Suppressor macrophage (primary cell): ENCODE data around the gene BFSP2.
"Not testable (repeated sequence)": the region's sequence is repeated elsewhere in the genome, so short reads cannot be mapped to it uniquely, and the experiment has no call there.

ENCODE experiments used
- DNase-seq, 4 experiments: peaks; one replicate each; pipeline ENCODE4 v3.0.0-alpha.2; 2020 to 2022

Gene BFSP2

DNA sequence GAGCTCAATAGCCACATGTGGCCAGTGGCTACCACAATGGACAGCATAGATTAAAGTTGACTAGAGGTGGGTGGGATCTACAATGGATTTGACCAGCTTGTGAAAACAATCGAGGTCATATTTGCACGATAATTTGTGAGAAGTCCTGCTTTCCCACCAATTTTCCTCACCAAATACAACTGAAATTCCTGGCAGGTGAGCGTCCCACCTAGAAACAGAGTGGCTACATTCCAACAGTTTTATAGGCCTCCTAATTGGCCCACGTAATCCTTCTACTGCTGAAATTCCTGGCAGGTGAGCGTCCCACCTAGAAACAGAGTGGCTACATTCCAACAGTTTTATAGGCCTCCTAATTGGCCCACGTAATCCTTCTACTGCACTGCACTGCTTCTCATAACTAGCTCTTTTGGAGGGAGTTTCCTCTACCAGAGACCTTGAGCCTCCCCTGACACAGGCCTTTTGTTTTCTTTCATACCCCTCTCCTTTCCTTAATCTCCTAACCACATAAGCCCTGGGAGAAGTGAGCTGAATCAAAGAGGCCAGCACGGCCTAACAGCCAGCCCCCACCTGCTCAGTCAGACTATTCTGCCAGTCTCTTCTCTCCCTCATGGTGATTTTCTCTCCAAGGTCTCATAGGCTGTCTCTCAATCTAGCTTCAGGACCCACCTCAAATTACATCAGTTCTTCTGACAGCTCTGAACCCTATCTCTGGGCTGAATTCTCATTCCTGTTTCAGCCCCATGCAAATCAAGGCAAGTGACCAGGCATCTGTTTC lies 80.2 kb downstream of the BFSP2 start:
- no peak for DNase-seq

GRCh38 chr3:133482474-133482873 lies 82.6 kb downstream of the BFSP2 start:
- DNase-seq = not testable (repeated sequence)

DNA sequence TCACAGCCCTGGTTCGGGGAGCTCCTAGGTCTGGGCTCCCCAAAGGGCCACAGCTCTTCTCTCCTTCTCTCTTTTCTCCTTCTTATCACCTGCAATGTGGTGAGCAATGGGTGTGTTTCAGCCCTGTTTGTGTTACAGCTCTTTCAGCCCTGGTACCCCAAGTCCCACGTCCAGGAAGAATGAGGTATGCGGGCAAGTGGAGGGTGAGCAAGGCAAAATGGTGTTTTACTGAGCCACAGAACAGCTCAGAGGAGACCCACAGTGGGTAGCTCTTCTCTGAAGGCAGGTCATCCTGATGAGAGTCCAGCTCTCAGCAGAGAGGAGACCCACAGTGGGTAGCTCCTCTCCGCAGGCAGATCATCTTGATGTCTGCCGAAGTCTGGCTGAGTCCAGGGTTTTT lies 86.8 kb downstream of the BFSP2 start:
- DNase-seq = no peak

GRCh38 chr3:133487204-133487603 lies 87.3 kb downstream of the BFSP2 start:
- DNase-seq = no peak

DNA sequence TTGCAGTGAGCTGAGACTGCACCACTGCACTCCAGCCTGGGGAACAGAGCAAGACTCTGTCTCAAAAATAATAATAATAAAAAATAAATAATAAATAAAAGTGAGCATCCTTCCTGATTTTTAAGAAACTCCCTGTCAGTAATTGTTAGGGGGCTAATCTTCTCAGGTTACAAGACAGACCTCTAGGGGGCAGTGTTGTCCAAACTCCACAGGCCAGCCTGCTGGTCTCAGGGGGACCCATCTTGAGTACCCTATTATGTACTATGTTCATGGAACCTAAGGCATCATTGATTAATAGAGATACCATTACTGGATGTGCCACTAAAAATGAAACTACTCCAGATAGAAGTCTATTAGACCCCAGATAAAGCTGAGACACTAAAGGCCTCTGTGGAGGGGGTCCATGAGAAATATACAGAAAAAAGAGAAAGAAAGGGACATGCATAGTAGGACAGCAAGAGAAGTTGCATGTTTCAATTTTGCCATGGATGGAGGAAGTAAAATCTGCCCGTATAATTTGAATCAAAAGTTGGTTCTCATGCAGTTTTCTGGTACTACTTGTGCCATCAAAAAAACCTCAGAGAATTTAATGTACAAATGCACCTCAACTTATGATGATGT lies 88.2 kb downstream of the BFSP2 start:
- peak; percentile 64 to 82 (median 70) for DNase-seq

DNA sequence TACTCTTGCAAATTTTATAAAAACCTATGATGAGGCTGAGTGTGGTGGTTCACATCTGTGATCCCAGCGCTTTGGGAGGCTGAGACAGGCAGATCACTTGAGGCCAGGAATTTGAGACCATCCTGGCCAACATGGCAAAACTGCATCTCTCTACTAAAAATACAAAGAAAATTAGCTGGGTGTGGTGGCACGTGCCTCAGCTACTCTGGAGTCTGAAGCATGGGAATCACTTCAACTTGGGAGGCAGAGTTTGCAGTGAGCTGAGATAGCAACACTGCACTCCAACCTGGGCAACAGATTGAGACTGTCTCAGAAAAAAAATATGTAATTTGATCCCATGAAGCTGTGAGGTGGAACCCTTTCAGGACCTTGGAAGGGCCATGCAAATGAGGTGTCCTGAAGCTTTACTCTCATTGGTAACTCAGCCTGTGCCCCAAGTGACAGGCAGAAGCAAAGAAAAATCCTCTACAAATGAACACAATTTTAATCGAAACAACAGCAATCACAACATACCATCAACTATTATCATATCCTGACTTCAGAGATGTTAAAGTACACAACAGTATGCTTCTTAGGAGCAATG lies 89.0 kb downstream of the BFSP2 start:
- no peak for DNase-seq

GRCh38 chr3:133489466-133490085 lies 89.7 kb downstream of the BFSP2 start:
- DNase-seq = no peak

- no peak for DNase-seq
Observed at GRCh38 chr3:133490468-133491351, 90.9 kb downstream of the BFSP2 start.

DNA sequence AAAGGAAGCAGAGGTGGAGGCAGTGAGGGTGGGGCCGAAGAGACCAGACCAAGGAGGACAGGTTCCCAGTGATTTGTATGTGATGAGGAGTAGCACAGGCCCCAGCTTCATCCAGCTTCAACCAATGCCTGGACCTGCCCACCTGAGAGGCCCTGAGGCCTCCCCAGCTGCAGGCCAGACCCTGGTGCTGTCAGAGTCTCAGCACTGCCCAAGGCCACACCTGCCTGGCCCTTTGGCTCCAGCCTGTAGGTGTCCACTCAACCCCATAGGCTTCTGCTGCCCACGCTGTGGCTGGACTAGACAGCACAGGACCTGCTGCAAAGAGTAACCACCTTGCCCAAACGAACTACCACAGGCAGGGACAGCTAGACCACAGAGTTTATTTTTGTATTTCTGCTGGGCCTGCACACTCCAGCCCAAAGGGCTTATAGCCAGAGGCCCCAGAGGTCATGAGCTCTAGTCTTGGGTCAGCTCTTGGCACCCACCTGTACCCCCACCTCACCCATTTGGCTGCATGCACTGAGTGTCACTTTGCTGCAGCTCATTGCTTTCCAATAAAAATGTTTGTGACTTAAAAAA lies 91.7 kb downstream of the BFSP2 start:
- no peak for DNase-seq

DNA sequence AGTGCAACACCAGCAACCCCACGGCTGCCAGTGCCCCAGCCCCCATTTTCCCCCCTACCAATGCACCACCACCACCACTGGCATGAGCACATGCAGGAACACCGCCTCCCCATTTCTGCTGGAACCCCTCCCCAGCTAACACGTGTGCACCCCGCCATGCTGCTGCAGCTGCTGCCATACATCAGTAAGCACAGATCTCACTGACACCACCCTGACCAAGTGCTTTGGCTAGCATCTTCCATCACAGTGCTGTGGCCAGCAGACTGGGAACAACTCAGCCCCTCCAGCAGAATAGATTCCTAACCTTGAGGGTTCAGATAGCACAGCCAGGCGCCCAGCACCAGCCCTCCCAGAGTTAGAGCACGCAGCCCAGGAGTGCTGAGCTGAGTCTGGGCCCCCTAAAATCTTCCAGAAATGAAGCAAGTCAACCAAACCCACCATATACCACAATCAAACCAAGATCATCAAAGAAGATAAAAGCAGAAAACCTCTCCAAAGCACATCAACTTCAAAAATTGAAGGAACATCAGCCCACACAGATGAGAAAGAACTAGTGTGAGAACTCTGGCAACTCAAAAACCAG lies 92.4 kb downstream of the BFSP2 start:
- DNase-seq = no peak

- DNase-seq = peak; percentile 12 to 55 (median 35)
Observed at GRCh38 chr3:133494469-133494868, 94.6 kb downstream of the BFSP2 start.

DNA sequence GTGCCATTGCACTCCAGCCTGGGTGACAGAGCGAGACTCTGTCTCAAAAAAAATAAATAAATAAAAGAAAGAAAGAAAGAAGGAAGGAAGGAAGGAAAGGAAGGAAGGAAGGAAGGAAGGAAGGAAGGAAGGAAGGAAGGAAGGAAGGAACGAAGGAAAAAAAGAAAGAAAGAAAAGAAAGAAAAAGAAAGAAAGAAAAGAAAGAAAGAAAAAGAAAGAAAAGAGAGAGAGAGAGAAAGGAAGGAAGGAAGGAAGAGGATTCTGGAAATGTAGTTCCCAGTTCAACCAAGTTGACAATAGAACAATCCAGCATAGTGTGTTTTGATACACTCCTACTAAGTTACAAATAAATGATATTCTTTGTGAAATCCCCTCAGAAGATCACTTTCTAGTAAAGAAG lies 102.7 kb downstream of the BFSP2 start:
- not testable (repeated sequence) for DNase-seq

- DNase-seq = no peak
Observed at GRCh38 chr3:133503409-133503808, 103.6 kb downstream of the BFSP2 start.

- DNase-seq = no peak
Observed at GRCh38 chr3:133504736-133505135, 104.9 kb downstream of the BFSP2 start.

- DNase-seq = no peak
Observed at GRCh38 chr3:133505813-133506212, 106.0 kb downstream of the BFSP2 start.

- DNase-seq = peak; percentile 61 to 85 (median 70)
Observed at GRCh38 chr3:133506215-133506901, 106.5 kb downstream of the BFSP2 start.

GRCh38 chr3:133509488-133509887 lies 109.6 kb downstream of the BFSP2 start:
- peak in 2 of 4 experiments; percentile 33 to 34 for DNase-seq

- no peak for DNase-seq
Observed at GRCh38 chr3:133512416-133513089, 112.7 kb downstream of the BFSP2 start.

DNA sequence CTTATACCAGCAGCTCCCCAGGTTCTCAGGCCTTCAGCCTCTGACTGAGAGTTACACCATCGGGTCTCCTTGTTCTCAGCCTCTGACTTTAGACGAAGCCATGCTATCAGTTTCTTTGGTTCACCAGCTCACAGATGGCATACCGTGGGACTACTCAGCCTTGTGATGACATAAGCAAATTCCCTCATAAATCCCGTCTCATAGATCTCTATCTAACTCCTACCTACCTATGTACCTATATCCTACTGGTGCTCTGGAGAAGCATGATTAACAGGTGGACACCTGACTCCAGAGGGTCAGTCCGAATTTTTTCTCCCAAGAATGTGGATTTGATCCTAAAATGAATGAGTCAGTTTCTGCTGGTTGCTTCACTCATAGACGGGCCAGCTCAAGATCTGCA lies 114.6 kb downstream of the BFSP2 start:
- no peak for DNase-seq

- DNase-seq = no peak
Observed at GRCh38 chr3:133515127-133515526, 115.3 kb downstream of the BFSP2 start.
